OCI-LY1 (cell line): ENCODE results near the gene OTULINL.

Source experiments
- H2AFZ ChIP-seq: fragments of 200-600 bp; sonication (generic), shearing (Covaris generic); 2 replicates; pipeline ENCODE4 v1.6.0; 2014; ENCODE audit warnings: antibody characterized with exemption, mild to moderate bottlenecking, low read length
- H3F3A ChIP-seq: fragments of 200-600 bp; sonication (generic), shearing (Covaris generic); 2 replicates; pipeline ENCODE4 v1.6.0; 2014; ENCODE audit warnings: mild to moderate bottlenecking, antibody characterized with exemption, low read length, moderate library complexity; ENCODE audit not compliant: insufficient read depth
- H3K27ac ChIP-seq: fragments of 200-600 bp; sonication (generic); 2 replicates; pipeline ENCODE4 v1.5.1; 2014; ENCODE audit warnings: low read length, mixed run types, mild to moderate bottlenecking, low read depth; ENCODE audit not compliant: poor library complexity, severe bottlenecking
- H3K27me3 ChIP-seq: fragments of 200-600 bp; sonication (generic); 2 replicates; pipeline ENCODE4 v1.6.0; 2014; ENCODE audit warnings: antibody characterized with exemption, mild to moderate bottlenecking, low read length, moderate library complexity; ENCODE audit not compliant: insufficient read depth
- H3K36me3 ChIP-seq: fragments of 200-600 bp; sonication (generic); 2 replicates; pipeline ENCODE4 v1.6.1; 2014; ENCODE audit warnings: mild to moderate bottlenecking, antibody characterized with exemption, low read length, moderate library complexity, mixed read lengths; ENCODE audit not compliant: insufficient read depth
- H3K4me1 ChIP-seq: fragments of 200-600 bp; sonication (generic); 2 replicates; pipeline ENCODE4 v1.5.1; 2014; ENCODE audit warnings: mild to moderate bottlenecking, low read length, moderate library complexity; ENCODE audit not compliant: insufficient read depth, severe bottlenecking
- H3K4me2 ChIP-seq: fragments of 200-600 bp; sonication (generic), shearing (Covaris generic); 2 replicates; pipeline ENCODE4 v1.6.1; 2014; ENCODE audit warnings: low read length
- H3K4me3 ChIP-seq: fragments of 200-600 bp; sonication (generic); 2 replicates; pipeline ENCODE4 v1.5.1; 2014; ENCODE audit warnings: low read length, low read depth, mild to moderate bottlenecking, mixed read lengths; ENCODE audit not compliant: poor library complexity, severe bottlenecking
- H3K79me2 ChIP-seq: fragments of 200-600 bp; shearing (Covaris generic); 2 replicates; pipeline ENCODE4 v1.6.1; 2016; ENCODE audit warnings: mixed run types, low read length, mixed read lengths; ENCODE audit not compliant: insufficient read depth
- H3K9ac ChIP-seq: fragments of 200-600 bp; sonication (generic), shearing (Covaris generic); 2 replicates; pipeline ENCODE4 v1.6.1; 2014; ENCODE audit warnings: mild to moderate bottlenecking, low read length, mixed read lengths
- H3K9me2 ChIP-seq: fragments of 200-600 bp; sonication (generic), shearing (Covaris generic); 2 replicates; pipeline ENCODE4 v1.6.1; 2014; ENCODE audit warnings: low read depth, mild to moderate bottlenecking, low read length, mixed read lengths
- H3K9me3 ChIP-seq: fragments of 200-600 bp; shearing (Covaris generic); 2 replicates; pipeline ENCODE4 v1.6.1; 2014; ENCODE audit warnings: low read length, mixed read lengths
- H4K20me1 ChIP-seq: fragments of 200-600 bp; sonication (generic), shearing (Covaris generic); 2 replicates; pipeline ENCODE4 v1.6.0; 2016; ENCODE audit warnings: mild to moderate bottlenecking, low read length; ENCODE audit not compliant: insufficient read depth
- CTCF ChIP-seq: fragments of 200-600 bp; sonication (generic), shearing (Covaris generic); IDR thresholded peaks from 2 replicates; pipeline ENCODE4 v1.5.1; 2017; ENCODE audit warnings: mild to moderate bottlenecking, antibody characterized with exemption, low read length, moderate library complexity, mixed read lengths
- EZH2 ChIP-seq: fragments of 200-600 bp; sonication (generic), shearing (Covaris generic); IDR thresholded peaks from 2 replicates; pipeline ENCODE4 v1.8.0; 2017; ENCODE audit warnings: borderline replicate concordance, mixed run types, mild to moderate bottlenecking, antibody characterized with exemption, low read length, moderate library complexity, mixed read lengths

Gene OTULINL

DNA sequence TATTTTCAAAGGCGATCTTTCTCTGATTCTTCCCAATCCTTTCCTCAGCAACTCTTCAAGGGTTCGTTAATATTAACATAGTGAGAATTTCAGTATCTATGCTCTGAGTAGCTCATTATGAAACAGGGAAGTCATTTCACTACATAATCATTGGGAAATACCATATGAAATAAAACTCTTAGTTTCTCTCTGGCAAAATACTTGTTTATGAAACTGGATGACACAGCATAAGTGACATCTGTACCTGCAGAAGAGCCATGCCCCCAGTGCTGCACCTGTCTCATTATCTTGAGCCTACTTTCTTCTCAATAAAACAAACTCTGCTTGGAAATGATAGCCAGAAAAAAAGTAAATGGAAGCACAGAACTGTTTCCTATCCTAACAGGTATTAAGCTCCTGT is 49.1 kb downstream of the OTULINL start:
- H3K27ac ChIP-seq, result no peak overlapping the region
- H3K9ac ChIP-seq, result no peak overlapping the region
- no peaks in the 10 kb centered on the region for H3K79me2 ChIP-seq
- no peak overlapping the region for H3K4me2 ChIP-seq
- no peak overlapping the region for H3K4me3 ChIP-seq
- no peaks in the 10 kb centered on the region for H3K4me1 ChIP-seq
- no peaks in the 10 kb centered on the region for H4K20me1 ChIP-seq
- H2AFZ ChIP-seq, result no peak overlapping the region
- TF ChIP-seq CTCF (no peak), EZH2 (no peak)
- no peaks in the 10 kb centered on the region for H3K27me3 ChIP-seq
- H3F3A ChIP-seq, result no peaks in the 10 kb centered on the region
- no peaks in the 10 kb centered on the region for H3K9me3 ChIP-seq
- no peaks in the 10 kb centered on the region for H3K36me3 ChIP-seq
- H3K9me2 ChIP-seq, result no peaks in the 10 kb centered on the region

GRCh38 chr5:14635656-14636055 is 54.1 kb downstream of the OTULINL start:
- H3K9me2 ChIP-seq, result no peaks in the 10 kb centered on the region
- H3K27ac ChIP-seq, result no peak overlapping the region
- no peak for TF ChIP-seq EZH2
- TF ChIP-seq CTCF, result no peak
- H3K27me3 ChIP-seq, result no peaks in the 10 kb centered on the region
- H3K36me3 ChIP-seq, result no peaks in the 10 kb centered on the region
- no peaks in the 10 kb centered on the region for H3K79me2 ChIP-seq
- H3K4me2 ChIP-seq, result no peak overlapping the region
- H3K9me3 ChIP-seq, result no peaks in the 10 kb centered on the region
- H4K20me1 ChIP-seq, result no peaks in the 10 kb centered on the region
- H3F3A ChIP-seq, result no peaks in the 10 kb centered on the region
- no peak overlapping the region for H3K4me3 ChIP-seq
- no peak overlapping the region for H2AFZ ChIP-seq
- H3K4me1 ChIP-seq, result no peaks in the 10 kb centered on the region
- no peak overlapping the region for H3K9ac ChIP-seq

- TF ChIP-seq CTCF (no peak), EZH2 (no peak)
- H3K9me2 ChIP-seq, result no peaks in the 10 kb centered on the region
- no peak overlapping the region for H3K4me2 ChIP-seq
- H3F3A ChIP-seq, result no peaks in the 10 kb centered on the region
- no peaks in the 10 kb centered on the region for H3K4me1 ChIP-seq
- H3K9me3 ChIP-seq, result no peaks in the 10 kb centered on the region
- no peaks in the 10 kb centered on the region for H3K27me3 ChIP-seq
- H3K27ac ChIP-seq, result no peak overlapping the region
- H3K36me3 ChIP-seq, result no peaks in the 10 kb centered on the region
- no peak overlapping the region for H2AFZ ChIP-seq
- H3K79me2 ChIP-seq, result no peaks in the 10 kb centered on the region
- H3K9ac ChIP-seq, result no peak overlapping the region
- H4K20me1 ChIP-seq, result no peaks in the 10 kb centered on the region
- H3K4me3 ChIP-seq, result no peak overlapping the region
These were observed 59.2 kb downstream of the OTULINL start for GRCh38 chr5:14640765-14641164.
